AG08395 (cell line): Measurements from ENCODE around the gene FBN1.
A peak's percentile ranks its signal among the peaks of the same experiment; 100 is the strongest.

Experiments used
- DNase-seq: peaks from one replicate; pipeline ENCODE4 v3.0.0; 2012; ENCODE audit warnings: mixed read lengths, low spot score

Gene FBN1

DNA sequence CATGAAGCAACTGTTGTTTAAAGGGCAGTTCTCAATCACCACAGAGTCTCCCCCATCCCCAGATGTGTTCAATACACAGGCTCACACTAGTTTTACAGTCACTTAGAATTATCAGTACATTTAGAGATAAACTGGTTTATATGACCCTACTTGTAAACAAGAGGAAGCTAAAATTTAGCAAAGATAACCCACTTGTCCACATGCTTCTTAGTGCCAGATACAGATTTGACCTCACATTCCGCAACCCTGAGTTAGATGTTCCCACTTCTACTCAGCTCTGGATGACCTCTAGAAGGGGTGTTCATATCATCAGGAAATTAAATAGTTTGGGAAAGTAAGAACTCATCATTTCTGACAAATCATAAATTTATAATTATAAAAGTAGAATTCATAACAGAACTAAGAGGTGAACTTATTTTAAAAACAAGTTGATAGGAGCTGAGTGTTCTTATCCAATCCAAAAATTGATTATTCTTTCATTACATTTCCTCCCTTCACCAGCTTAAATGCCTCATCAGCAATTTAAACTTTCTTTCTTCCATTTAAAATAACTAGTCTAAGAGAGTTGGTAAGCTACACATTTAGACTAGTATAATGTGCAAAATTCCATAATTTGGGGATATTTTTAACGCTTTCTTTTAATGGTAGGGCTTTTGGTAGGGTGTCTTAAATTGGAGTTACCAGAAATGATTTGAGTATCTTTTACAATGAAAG is 131.2 kb downstream of the FBN1 start:
- DNase-seq = no peak

DNA sequence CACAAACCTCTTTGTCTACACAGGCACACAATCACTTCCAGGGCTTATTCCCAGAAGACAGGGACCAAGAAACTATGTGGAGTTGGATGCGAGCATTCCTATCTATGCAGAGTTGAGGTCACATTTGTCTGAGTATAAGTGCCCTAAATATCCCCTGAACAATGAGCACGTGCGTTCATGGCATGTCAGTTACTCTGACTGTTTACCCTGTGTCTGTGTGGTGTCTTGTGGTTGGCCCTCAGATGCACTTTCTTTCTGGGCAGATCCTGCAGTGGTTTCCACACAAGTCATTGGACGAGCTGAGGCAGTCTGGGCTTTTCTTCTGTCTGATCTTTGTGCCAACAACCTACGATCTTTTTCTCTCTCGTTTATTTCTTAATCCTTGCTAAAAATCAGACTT is 134.5 kb downstream of the FBN1 start:
- DNase-seq = peak; percentile 41

DNA sequence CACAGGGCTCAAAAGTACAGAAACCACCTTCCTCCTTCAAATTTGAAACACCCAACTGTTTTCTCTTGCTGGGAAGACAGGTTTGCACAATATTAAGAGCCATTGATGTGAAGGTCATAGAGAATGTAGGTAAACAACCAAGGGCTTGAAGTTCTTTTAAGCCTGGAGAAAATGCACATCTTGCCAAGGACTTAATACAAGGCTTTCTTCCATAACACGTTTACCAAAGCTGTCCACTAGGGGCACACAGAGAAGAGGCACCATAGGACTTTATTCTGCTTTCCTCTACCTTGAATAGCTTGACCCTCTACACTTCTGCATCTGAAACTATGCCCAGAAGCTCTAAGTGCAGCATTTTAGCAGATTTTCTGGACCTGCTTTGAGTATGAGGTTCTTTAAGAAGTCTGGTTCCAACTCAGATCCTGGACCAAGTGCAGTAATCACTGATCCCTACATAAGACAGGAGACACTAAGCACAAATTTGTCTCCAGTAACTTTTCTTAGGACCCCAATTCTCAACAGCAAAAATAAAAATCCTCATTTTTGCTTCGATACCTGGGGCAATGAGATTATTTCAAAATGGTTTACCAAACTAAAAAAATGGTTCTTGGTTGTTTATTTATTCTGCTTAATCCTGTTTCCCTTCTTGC is 138.0 kb downstream of the FBN1 start:
- peak; percentile 50 for DNase-seq

DNA sequence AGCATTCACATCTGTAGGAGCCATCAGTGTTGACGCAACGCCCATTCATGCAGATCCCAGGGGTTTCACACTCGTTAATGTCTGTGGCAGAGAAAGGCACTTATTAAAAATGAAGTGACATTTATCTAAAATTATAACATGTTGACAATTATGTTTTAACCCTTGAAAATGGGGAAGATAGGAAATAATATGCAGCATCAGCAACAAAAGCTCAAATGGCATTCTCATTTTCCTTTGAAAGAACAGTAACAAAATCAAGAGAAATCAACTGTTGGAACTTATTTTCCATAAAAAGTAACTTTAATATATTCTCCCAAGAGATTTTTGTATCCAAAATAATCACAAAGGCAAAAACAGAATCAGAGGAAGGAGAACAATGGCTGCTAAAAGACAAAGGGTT is 140.4 kb downstream of the FBN1 start:
- no peak for DNase-seq

- no peak for DNase-seq
Measured at GRCh38 chr15:48501208-48501607, 144.3 kb downstream of the FBN1 start.

- DNase-seq = peak; percentile 18
Measured at GRCh38 chr15:48500595-48500994, 144.9 kb downstream of the FBN1 start.

DNA sequence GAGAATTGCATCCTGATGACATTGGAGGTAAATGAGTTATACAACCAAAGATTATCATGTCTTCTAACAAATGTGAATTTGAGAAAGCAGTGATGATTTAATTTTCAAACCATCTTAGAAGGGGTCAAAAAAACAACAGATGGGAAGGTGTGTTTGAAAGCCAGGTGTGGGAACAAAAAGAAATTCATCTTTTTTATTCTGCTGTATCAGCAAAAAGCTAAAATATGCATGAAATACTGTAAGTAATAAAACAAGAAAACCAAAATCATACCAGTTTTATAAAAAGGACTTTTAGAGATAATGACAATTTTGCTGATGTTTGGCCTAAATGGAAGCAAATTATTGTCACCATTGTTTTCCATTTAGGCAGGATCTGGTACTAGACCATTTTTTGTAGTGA is 145.5 kb downstream of the FBN1 start:
- DNase-seq = no peak

- no peak for DNase-seq
Measured at GRCh38 chr15:48498828-48499227, 146.7 kb downstream of the FBN1 start.

- DNase-seq = no peak
Measured at GRCh38 chr15:48494631-48495030, 150.9 kb downstream of the FBN1 start.

DNA sequence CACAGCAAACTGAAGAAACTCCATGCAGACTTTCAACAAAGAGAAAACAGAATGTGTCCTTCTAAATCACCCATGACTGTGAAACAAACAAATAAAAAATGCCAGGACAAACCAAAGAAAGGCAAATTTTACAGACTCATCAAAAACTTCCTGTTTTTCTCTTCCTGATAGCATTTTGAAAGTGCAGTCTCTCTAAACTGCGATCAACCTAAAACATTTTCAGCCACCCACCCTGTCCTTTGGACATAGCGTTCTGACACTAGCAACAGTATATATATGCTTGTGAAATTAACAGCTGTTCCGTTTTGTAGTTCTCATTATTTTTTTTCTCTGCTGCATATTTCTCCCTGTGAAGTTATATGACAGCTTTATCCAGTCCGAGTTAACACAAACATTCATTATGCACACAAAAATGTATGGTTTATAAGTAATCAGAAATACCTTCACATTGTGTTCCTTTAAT is 151.7 kb downstream of the FBN1 start:
- DNase-seq = no peak

GRCh38 chr15:48493084-48493762 is 152.3 kb downstream of the FBN1 start:
- DNase-seq = peak; percentile 89

DNA sequence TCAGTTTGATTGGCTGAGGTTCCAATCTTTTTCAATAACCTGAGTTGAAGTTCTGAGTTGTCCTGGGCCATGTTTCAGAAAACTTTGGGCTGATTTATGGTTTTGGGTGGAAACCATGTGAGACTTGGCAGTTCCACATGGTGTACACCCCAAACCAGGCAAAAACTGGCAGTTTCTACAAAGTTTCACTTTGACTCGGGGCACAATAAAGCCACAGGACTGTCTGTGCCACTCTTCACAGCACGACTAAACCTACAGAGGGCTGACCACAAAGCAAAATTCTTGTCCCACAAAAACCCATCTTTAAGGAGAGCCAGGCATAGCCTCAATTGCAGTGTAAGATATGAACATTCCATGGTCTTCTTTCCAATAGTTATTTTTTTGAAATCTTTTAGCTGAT is 159.3 kb downstream of the FBN1 start:
- DNase-seq = no peak

- DNase-seq = no peak
Measured at GRCh38 chr15:48481802-48482201, 163.7 kb downstream of the FBN1 start.

GRCh38 chr15:48479751-48480150 is 165.8 kb downstream of the FBN1 start:
- DNase-seq = no peak

DNA sequence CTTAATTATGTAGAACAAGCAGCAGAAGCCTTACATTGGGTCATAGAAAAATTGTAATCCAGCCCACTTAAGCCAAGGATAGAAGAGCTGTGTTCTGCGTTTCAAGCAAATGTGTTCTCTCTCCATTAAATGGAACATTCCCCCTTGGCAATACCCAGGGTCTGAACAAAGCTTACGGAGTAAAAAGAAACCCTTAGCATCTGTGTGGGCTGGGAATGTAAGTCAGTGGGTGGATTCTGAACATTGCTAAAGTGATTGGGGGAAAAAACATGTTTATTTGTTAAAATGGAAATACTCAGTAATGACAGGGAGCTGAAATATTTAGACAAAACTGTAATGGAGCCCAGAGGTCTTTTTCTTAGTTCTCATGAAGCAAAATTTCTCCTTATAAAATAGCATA is 166.9 kb downstream of the FBN1 start:
- DNase-seq = no peak

- no peak for DNase-seq
Measured at GRCh38 chr15:48477795-48478360, 167.6 kb downstream of the FBN1 start.

DNA sequence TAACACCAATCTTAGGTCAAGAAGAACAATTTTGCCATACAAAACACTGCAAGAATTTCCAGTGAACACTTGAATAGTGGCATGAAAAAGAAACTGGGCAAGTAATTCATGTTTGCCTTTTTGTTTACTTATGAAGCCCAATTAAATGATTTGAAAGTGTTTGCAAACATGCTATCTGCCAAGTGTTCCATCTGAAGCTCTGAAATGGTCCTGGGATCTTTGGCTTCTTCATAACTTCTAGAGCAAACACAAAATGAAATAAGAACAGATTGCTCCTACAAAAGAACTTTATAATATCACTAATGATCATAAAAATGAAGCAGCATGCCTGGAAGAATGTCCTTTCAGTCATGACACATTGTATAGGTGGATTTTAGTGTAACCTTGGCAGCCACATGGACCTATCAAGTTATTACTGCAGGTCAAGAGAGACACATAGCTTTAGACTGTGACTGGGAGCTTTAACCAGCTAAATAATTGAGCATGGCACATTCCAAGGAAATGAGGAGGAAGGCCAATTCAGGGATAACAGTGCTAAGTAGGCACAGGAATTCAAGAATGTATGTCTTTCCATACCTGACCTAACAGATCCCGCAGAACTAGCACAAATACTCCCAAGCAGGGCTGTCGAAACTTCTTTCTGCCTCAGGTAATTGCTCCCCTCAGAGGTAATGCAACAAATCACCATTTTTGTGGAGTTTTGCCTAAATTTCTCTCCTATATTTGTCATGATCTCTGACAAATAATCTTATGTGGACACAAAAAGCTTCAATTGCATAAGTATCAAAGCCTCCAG is 169.7 kb downstream of the FBN1 start:
- no peak for DNase-seq

DNA sequence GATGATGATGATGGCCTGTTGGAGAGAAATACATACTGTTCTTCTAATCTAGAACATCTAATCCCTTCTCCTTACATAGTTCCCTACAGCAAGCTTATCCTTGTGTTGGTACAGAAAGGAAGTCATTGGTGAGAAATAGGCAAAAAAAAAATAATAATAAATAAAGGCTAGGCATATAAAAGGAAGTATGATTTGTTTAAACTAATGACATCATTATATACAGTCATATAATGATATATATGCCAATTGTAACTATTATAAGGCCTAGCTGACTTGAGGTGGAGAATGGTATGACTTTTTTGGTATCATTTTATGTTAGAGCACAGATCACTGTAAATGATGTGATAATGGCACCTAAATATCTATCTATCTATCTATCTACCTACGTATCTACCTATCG is 171.8 kb downstream of the FBN1 start:
- no peak for DNase-seq

DNA sequence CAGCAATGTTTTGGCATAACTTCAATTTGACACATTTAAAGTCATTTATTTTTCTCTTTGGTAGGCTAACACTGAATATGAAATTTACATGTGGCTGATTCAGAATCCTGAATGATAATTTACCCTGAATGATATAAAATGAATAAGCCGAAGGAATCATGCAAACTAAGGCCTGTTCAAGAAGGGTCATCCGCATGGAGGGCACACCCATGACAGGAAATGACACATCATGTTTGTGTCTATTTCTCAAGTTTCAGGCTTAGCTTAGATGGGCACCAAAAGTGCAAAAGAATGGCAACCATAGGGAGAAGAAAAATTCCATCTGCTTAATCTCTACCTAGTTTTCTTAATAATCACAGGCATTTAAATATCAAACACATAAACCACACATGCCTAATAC is 172.8 kb downstream of the FBN1 start:
- DNase-seq = peak; percentile 34

DNA sequence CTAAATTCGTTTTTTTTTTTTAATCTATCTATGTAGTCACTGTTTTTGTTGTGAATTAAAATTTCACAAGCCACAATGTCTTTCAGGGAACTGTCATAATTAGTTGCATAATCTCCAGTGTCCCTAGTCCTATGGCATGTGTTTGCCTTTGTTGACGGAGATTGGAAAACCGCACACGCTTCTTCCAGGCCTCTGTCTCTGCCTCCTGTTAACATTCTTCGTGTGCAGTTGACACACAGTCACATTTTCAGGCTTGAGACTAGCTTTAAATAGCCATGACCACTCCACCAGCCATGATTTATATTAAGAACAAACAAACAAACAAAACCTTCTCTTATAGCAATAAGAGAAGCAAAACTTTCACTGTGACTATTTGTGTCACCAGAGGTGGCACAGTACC is 174.4 kb downstream of the FBN1 start:
- no peak for DNase-seq

GRCh38 chr15:48470096-48470495 is 175.4 kb downstream of the FBN1 start:
- no peak for DNase-seq

GRCh38 chr15:48469681-48470080 is 175.8 kb downstream of the FBN1 start:
- no peak for DNase-seq
